IMR-90 (cell line): Measurements from ENCODE around the gene GIMAP4. TPM values are rescaled to one million over a fixed set of nuclear protein-coding genes. Genes with fewer than 3 reads are reported as not detected.

Experiments used
- ATAC-seq: fragments of 200-7000 bp; cut with Tn5 transposase; 2 replicates; pipeline ENCODE4 v1.9.1; 2020; ENCODE audit warnings: low read depth, mild to moderate bottlenecking, moderate library complexity
- BruUV-seq: library from RNA; stranded (reverse); fragments of 400-500 nt; replicated peaks from 2 replicates; lab custom pipeline; 2021; lab: Mats Ljungman, UMichigan
- CTCF ChIA-PET: fragments of 300-600 bp; formaldehyde crosslinking; extraction: SDS; loops from one replicate; lab custom pipeline; 2021; ENCODE audit warnings: antibody characterized with exemption; lab: Yijun Ruan, JAX
- POLR2A ChIA-PET: fragments of 300-600 bp; sonication (Branson Sonifier 250); formaldehyde crosslinking; loops from one replicate; lab custom pipeline; 2022; ENCODE audit warnings: antibody characterized with exemption; ENCODE audit not compliant: unreplicated experiment; lab: Charles Lee
- DNase-seq: peaks from one replicate; pipeline ENCODE4 v3.0.0; 2013
- H2AFZ ChIP-seq: replicated peaks from 2 replicates; pipeline ENCODE3; 2013; ENCODE audit warnings: low read length, mild to moderate bottlenecking; ENCODE audit not compliant: poor library complexity
- H2AK5ac ChIP-seq: 2 replicates; pipeline ENCODE4 v1.6.1; 2013; ENCODE audit warnings: low read depth, low read length, inconsistent platforms
- H2AK9ac ChIP-seq: replicated peaks from 2 replicates; pipeline ENCODE3; 2013; ENCODE audit warnings: mild to moderate bottlenecking, low read depth, low read length, moderate library complexity; ENCODE audit not compliant: poor library complexity
- H2BK120ac ChIP-seq: 2 replicates; pipeline ENCODE4 v1.6.1; 2013; ENCODE audit warnings: low read depth, low read length, inconsistent platforms
- H2BK15ac ChIP-seq: 3 replicates; pipeline ENCODE4 v1.6.1; 2013; ENCODE audit warnings: low read depth, low read length, inconsistent platforms
- H2BK20ac ChIP-seq: 2 replicates; pipeline ENCODE4 v1.6.1; 2013; ENCODE audit warnings: low read depth, mild to moderate bottlenecking, inconsistent platforms, low read length, moderate library complexity
- H2BK5ac ChIP-seq: 2 replicates; pipeline ENCODE4 v1.6.1; 2013; ENCODE audit warnings: mild to moderate bottlenecking, low read depth, low read length, inconsistent platforms; ENCODE audit not compliant: poor library complexity, severe bottlenecking
- H3K14ac ChIP-seq: replicated peaks from 2 replicates; pipeline ENCODE4 v1.6.1; 2013; ENCODE audit warnings: low read depth, low read length, inconsistent platforms
- H3K18ac ChIP-seq: 2 replicates; pipeline ENCODE4 v1.6.1; 2013; ENCODE audit warnings: low read depth, low read length, control low read depth
- H3K23ac ChIP-seq: 2 replicates; pipeline ENCODE4 v1.6.1; 2013; ENCODE audit warnings: low read depth, low read length, inconsistent platforms
- H3K27ac ChIP-seq: 2 replicates; pipeline ENCODE4 v1.5.1; 2013; ENCODE audit warnings: mild to moderate bottlenecking, control low read depth, low read length; ENCODE audit not compliant: insufficient read depth
- H3K27me3 ChIP-seq: 2 replicates; pipeline ENCODE4 v1.6.1; 2013; ENCODE audit warnings: low read length; ENCODE audit not compliant: control insufficient read depth, insufficient read depth
- H3K36me3 ChIP-seq: 2 replicates; pipeline ENCODE4 v1.6.1; 2013; ENCODE audit warnings: low read length, mixed read lengths; ENCODE audit not compliant: control insufficient read depth, insufficient read depth
- H3K4ac ChIP-seq: 2 replicates; pipeline ENCODE4 v1.6.1; 2013; ENCODE audit warnings: low read depth, low read length, inconsistent platforms
- H3K4me1 ChIP-seq: 2 replicates; pipeline ENCODE4 v1.6.1; 2013; ENCODE audit warnings: low read length, mixed read lengths; ENCODE audit not compliant: control insufficient read depth, insufficient read depth
- H3K4me2 ChIP-seq: 2 replicates; pipeline ENCODE4 v1.6.1; 2013; ENCODE audit warnings: low read depth, mild to moderate bottlenecking, control low read depth, low read length, moderate library complexity
- H3K4me3 ChIP-seq: 2 replicates; pipeline ENCODE4 v1.5.1; 2013; ENCODE audit warnings: low read depth, mild to moderate bottlenecking, control low read depth, low read length, moderate library complexity; ENCODE audit not compliant: insufficient read depth
- H3K56ac ChIP-seq: 2 replicates; pipeline ENCODE4 v1.6.1; 2013; ENCODE audit warnings: low read length, inconsistent platforms; ENCODE audit not compliant: insufficient read depth; ENCODE audit errors: extremely low read depth
- H3K79me1 ChIP-seq, 2 experiments: 2 replicates each; pipeline ENCODE4 v1.6.1; 2013; ENCODE audit warnings: low read length in 2 of 2, inconsistent platforms in 1 of 2, low read depth in 1 of 2
- H3K9ac ChIP-seq: 2 replicates; pipeline ENCODE4 v1.6.1; 2013; ENCODE audit warnings: low read depth, low read length, control low read depth
- H3K9me1 ChIP-seq: 2 replicates; pipeline ENCODE4 v1.6.1; 2013; ENCODE audit warnings: low read length, inconsistent platforms; ENCODE audit not compliant: insufficient read depth
- H3K9me3 ChIP-seq: 2 replicates; pipeline ENCODE4 v1.6.1; 2013; ENCODE audit warnings: low read length; ENCODE audit not compliant: control insufficient read depth, insufficient read depth
- H4K20me1 ChIP-seq: 2 replicates; pipeline ENCODE4 v1.6.1; 2013; ENCODE audit warnings: low read length, inconsistent platforms; ENCODE audit not compliant: insufficient read depth
- H4K5ac ChIP-seq: 2 replicates; pipeline ENCODE4 v1.6.1; 2013; ENCODE audit warnings: mild to moderate bottlenecking, low read depth, low read length, control low read depth
- H4K8ac ChIP-seq, 2 experiments: 2 replicates each; pipeline ENCODE4 v1.6.1; 2013; ENCODE audit warnings: low read depth in 2 of 2, low read length in 2 of 2, control low read depth in 1 of 2, inconsistent platforms in 1 of 2
- H4K91ac ChIP-seq: 2 replicates; pipeline ENCODE4 v1.6.1; 2013; ENCODE audit warnings: low read depth, low read length, inconsistent platforms; ENCODE audit not compliant: insufficient read depth
- BHLHE40 ChIP-seq: fragments of 150-350 bp; IDR thresholded peaks from 2 replicates; pipeline ENCODE4 v1.6.1; 2016; ENCODE audit warnings: mild to moderate bottlenecking, low read depth, low read length
- CEBPB ChIP-seq: IDR thresholded peaks from 2 replicates; pipeline ENCODE4 v1.6.1; 2012; ENCODE audit warnings: low read depth, low read length, improper control_type of control experiment
- CHD1 ChIP-seq: IDR thresholded peaks from 2 replicates; pipeline ENCODE4 v1.6.1; 2012; ENCODE audit warnings: low read depth, low read length, improper control_type of control experiment
- ELK1 ChIP-seq: fragments of 150-350 bp; IDR thresholded peaks from 2 replicates; pipeline ENCODE4 v1.6.1; 2016; ENCODE audit warnings: low read depth, mild to moderate bottlenecking, low read length, moderate library complexity, borderline replicate concordance
- FOS ChIP-seq: fragments of 150-350 bp; IDR thresholded peaks from 2 replicates; pipeline ENCODE4 v1.6.1; 2016; ENCODE audit warnings: low read depth, low read length
- MAFK ChIP-seq: IDR thresholded peaks from 2 replicates; pipeline ENCODE4 v1.6.1; 2012; ENCODE audit warnings: low read depth, low read length, improper control_type of control experiment
- MAZ ChIP-seq: IDR thresholded peaks from 2 replicates; pipeline ENCODE4 v1.6.1; 2012; ENCODE audit warnings: low read depth, mild to moderate bottlenecking, low read length, improper control_type of control experiment, moderate library complexity, borderline replicate concordance
- MXI1 ChIP-seq: IDR thresholded peaks from 2 replicates; pipeline ENCODE4 v1.6.1; 2012; ENCODE audit warnings: low read depth, mild to moderate bottlenecking, low read length, moderate library complexity, borderline replicate concordance
- NFE2L2 ChIP-seq: fragments of 150-350 bp; IDR thresholded peaks from 2 replicates; pipeline ENCODE4 v1.6.1; 2016; ENCODE audit warnings: low read depth, mild to moderate bottlenecking, low read length
- POLR2A ChIP-seq: IDR thresholded peaks from 2 replicates; pipeline ENCODE4 v1.6.1; 2012; ENCODE audit warnings: mild to moderate bottlenecking, low read depth, low read length
- RAD21 ChIP-seq: IDR thresholded peaks from 2 replicates; pipeline ENCODE4 v1.6.1; 2012; ENCODE audit warnings: low read length, improper control_type of control experiment
- RCOR1 ChIP-seq: IDR thresholded peaks from 2 replicates; pipeline ENCODE4 v1.6.1; 2012; ENCODE audit warnings: mild to moderate bottlenecking, low read length, improper control_type of control experiment; ENCODE audit not compliant: insufficient replicate concordance
- RFX5 ChIP-seq: IDR thresholded peaks from 2 replicates; pipeline ENCODE4 v1.8.0; 2012; ENCODE audit warnings: low read depth, mild to moderate bottlenecking, low read length, moderate library complexity
- SMC3 ChIP-seq: fragments of 150-350 bp; IDR thresholded peaks from 2 replicates; pipeline ENCODE4 v1.6.1; 2016; ENCODE audit warnings: low read depth, mild to moderate bottlenecking, antibody characterized with exemption, low read length, moderate library complexity
- USF2 ChIP-seq: fragments of 150-350 bp; IDR thresholded peaks from 2 replicates; pipeline ENCODE4 v1.6.1; 2017; ENCODE audit warnings: mild to moderate bottlenecking, antibody characterized with exemption, low read length, low read depth
- whole genome bisulfite sequencing, 2 experiments: methylation state at CpG; one replicate each; pipeline versions ENCODE4 v1.1.5 to v1.1.7; 2013; ENCODE audit warnings: missing lambda C conversion rate in 2 of 2; ENCODE audit not compliant: insufficient read length in 1 of 2; ENCODE audit errors: extremely low coverage in 2 of 2; 5-methylcytosine and 5-hydroxymethylcytosine counted together
- dilution Hi-C: fragments of 300-500 bp; cut with HindIII; formaldehyde crosslinking; loops from one replicate; pipeline ENCODE4 v1.14.3; 2018; ENCODE audit warnings: low sequenced_read_pairs; ENCODE audit not compliant: unreplicated experiment
- in situ Hi-C: fragments of 300-500 bp; cut with MboI; formaldehyde crosslinking; loops from 3 replicates; pipeline ENCODE4 v1.14.3; 2019; ENCODE audit warnings: low sequenced_read_pairs, inconsistent platforms, mixed read lengths
- intact Hi-C: fragments of 100-400 bp; cut with micrococcal nuclease; formaldehyde crosslinking; loops from 2 replicates; pipeline ENCODE4 v1.10.0; 2022
- polyA plus RNA-seq, 3 experiments: library from polyadenylated mRNA; depleted of rRNA; stranded (reverse); fragments of >200 nt; gene quantifications; 2 replicates each; pipeline ENCODE4 v1.2.3, GENCODE V29; 2012; ENCODE audit warnings: low replicate concordance in 1 of 3
- total RNA-seq: library from RNA; depleted of rRNA; stranded (reverse); fragments of >200 nt; gene quantifications from 2 replicates; pipeline ENCODE4 v1.2.3, GENCODE V29; 2012
- TF ChIP-seq, protein P1 (sequence below): conservative IDR thresholded peaks from 2 replicates; pipeline ENCODE4 v1.5.1; 2012; ENCODE audit warnings: mild to moderate bottlenecking, low read depth, low read length, improper control_type of control experiment

The GIMAP4 gene
- total and polyA plus RNA-seq, 2 of the 4 experiments (the other 2 are of a cell fraction) = not detected

- ATAC-seq = no peak
- Histone ChIP-seq H3K23ac (no peak overlapping the region), H2BK5ac (no peak overlapping the region), H2AFZ (no peak overlapping the region), H3K56ac (no peak overlapping the region), H3K9ac (no peak overlapping the region), H3K79me1 (no peaks in the 10 kb centered on the region), H3K18ac (no peak overlapping the region), H4K5ac (no peak overlapping the region), H3K27me3 (no peaks in the 10 kb centered on the region), H4K20me1 (no peaks in the 10 kb centered on the region), H2BK20ac (no peak overlapping the region), H3K4me1 (no peaks in the 10 kb centered on the region), H3K14ac (no peak overlapping the region), H4K91ac (no peak overlapping the region), H3K27ac (no peak overlapping the region), H4K8ac (no peak overlapping the region), H2AK9ac (no peak overlapping the region), H2BK15ac (no peak overlapping the region), H3K4me3 (no peak overlapping the region), H2BK120ac (no peak overlapping the region), H3K9me3 (peaks cover 15% of the 10 kb centered on the region), H3K36me3 (no peaks in the 10 kb centered on the region), H2AK5ac (no peak overlapping the region), H3K9me1 (no peaks in the 10 kb centered on the region), H3K4me2 (no peak overlapping the region), H3K4ac (no peak overlapping the region)
- TF ChIP-seq RAD21 = no peak
- no peak for TF ChIP-seq CHD1
- TF ChIP-seq POLR2A = no peak
- TF ChIP-seq RFX5 = no peak
- no peak for TF ChIP-seq NFE2L2
- no peak for TF ChIP-seq FOS
- TF ChIP-seq ELK1 = no peak
- no peak for TF ChIP-seq BHLHE40
- TF ChIP-seq SMC3 = no peak
- no peak for TF ChIP-seq MAZ
- no peak for TF ChIP-seq RCOR1
- TF ChIP-seq MXI1 = no peak
- TF ChIP-seq CEBPB = no peak
- TF ChIP-seq, protein P1, sequence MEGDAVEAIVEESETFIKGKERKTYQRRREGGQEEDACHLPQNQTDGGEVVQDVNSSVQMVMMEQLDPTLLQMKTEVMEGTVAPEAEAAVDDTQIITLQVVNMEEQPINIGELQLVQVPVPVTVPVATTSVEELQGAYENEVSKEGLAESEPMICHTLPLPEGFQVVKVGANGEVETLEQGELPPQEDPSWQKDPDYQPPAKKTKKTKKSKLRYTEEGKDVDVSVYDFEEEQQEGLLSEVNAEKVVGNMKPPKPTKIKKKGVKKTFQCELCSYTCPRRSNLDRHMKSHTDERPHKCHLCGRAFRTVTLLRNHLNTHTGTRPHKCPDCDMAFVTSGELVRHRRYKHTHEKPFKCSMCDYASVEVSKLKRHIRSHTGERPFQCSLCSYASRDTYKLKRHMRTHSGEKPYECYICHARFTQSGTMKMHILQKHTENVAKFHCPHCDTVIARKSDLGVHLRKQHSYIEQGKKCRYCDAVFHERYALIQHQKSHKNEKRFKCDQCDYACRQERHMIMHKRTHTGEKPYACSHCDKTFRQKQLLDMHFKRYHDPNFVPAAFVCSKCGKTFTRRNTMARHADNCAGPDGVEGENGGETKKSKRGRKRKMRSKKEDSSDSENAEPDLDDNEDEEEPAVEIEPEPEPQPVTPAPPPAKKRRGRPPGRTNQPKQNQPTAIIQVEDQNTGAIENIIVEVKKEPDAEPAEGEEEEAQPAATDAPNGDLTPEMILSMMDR = no peak
- TF ChIP-seq USF2 = no peak
- no peak for TF ChIP-seq MAFK
- no CpG with 5 or more reads among the region's 2 CpGs for WGBS, 2 experiments
- BruUV-seq = no TSS peak
- no peak for DNase-seq
- in situ Hi-C loops (no loop called here), intact Hi-C loops (no loop called here), dilution Hi-C loops (no loop called here)
- POLR2A ChIA-PET = no interaction called here
- CTCF ChIA-PET = no interaction called here
These were observed 4.3 kb upstream of the GIMAP4 start for GRCh38 chr7:150562919-150563318.
